Calu3 (cell line): Measurements from ENCODE around the gene TPM3. TPM values are rescaled to one million over a fixed set of nuclear protein-coding genes. Genes with fewer than 3 reads are reported as not detected.

Source experiments
- BruUV-seq: library from RNA; stranded (reverse); fragments of 400-500 nt; replicated peaks from 2 replicates; lab custom pipeline; 2021; lab: Mats Ljungman, UMichigan
- CTCF ChIA-PET: fragments of 300-600 bp; sonication (Branson Sonifier 250); formaldehyde crosslinking; loops from one replicate; lab custom pipeline; 2022; ENCODE audit warnings: antibody characterized with exemption; lab: Charles Lee
- DNase-seq: peaks from one replicate; pipeline ENCODE4 v3.0.0; 2022
- H3K27ac Mint-ChIP-seq: one replicate; pipeline ENCODE4 v1.8.0; 2022; ENCODE audit warnings: mixed read lengths; ENCODE audit not compliant: unreplicated experiment
- H3K27me3 Mint-ChIP-seq: one replicate; pipeline ENCODE4 v1.8.0; 2022; ENCODE audit warnings: mixed read lengths; ENCODE audit not compliant: unreplicated experiment
- H3K36me3 Mint-ChIP-seq: one replicate; pipeline ENCODE4 v1.8.0; 2022; ENCODE audit warnings: mild to moderate bottlenecking, moderate library complexity, mixed read lengths; ENCODE audit not compliant: insufficient read depth, unreplicated experiment
- H3K4me1 Mint-ChIP-seq: one replicate; pipeline ENCODE4 v1.8.0; 2022; ENCODE audit warnings: mild to moderate bottlenecking, low read depth, mixed read lengths; ENCODE audit not compliant: unreplicated experiment
- H3K4me3 Mint-ChIP-seq: one replicate; pipeline ENCODE4 v1.8.0; 2022; ENCODE audit warnings: mild to moderate bottlenecking, low read depth, moderate library complexity, mixed read lengths; ENCODE audit not compliant: unreplicated experiment
- H3K9me3 Mint-ChIP-seq: one replicate; pipeline ENCODE4 v1.8.0; 2022; ENCODE audit warnings: low read depth, mixed read lengths; ENCODE audit not compliant: unreplicated experiment
- CTCF ChIP-seq: fragments of 200-600 bp; IDR thresholded peaks from one replicate; pipeline ENCODE4 v1.8.0; 2022; ENCODE audit warnings: antibody characterized with exemption; ENCODE audit not compliant: unreplicated experiment
- intact Hi-C: fragments of 100-400 bp; cut with micrococcal nuclease; formaldehyde crosslinking; loops from one replicate; pipeline ENCODE4 v1.10.0; 2022; ENCODE audit not compliant: unreplicated experiment
- total RNA-seq: library from RNA; stranded (reverse); gene quantifications from 2 replicates; pipeline ENCODE4 v1.2.3, GENCODE V29; 2022

Gene TPM3
- total RNA-seq, 1 experiment from 2014 or later: 582 TPM

GRCh38 chr1:154220970-154221277 is 29.0 kb upstream of the TPM3 start:
- no TSS peak for BruUV-seq

GRCh38 chr1:154220071-154220969 is 28.4 kb upstream of the TPM3 start, which contains the start of gene UBAP2L:
UBAP2L (plus strand) TSS chr1:154220955; CDS start chr1:154225124, 4,169 bp downstream.
- CTCF ChIA-PET: interaction anchor here (0.5 to 1.0 kb wide), 5 partner anchors 16 to 1060 kb away, joined by 3 to 7 read pairs (median 4); no protein-coding TSS in a partner anchor
- H3K36me3 Mint-ChIP-seq: peaks cover 71% of the 10 kb centered on the region
- H3K4me3 Mint-ChIP-seq: peak within 1 kb of the TSS; percentile 80
- H3K27me3 Mint-ChIP-seq: no peaks in the 10 kb centered on the region
- intact Hi-C loops: no loop called here
- peak within 1 kb of the TSS; percentile 88 for H3K27ac Mint-ChIP-seq
- BruUV-seq: no TSS peak
- peak; percentile 99 for DNase-seq
- peaks cover 35% of the 10 kb centered on the region for H3K4me1 Mint-ChIP-seq
- no peaks in the 10 kb centered on the region for H3K9me3 Mint-ChIP-seq
- TF ChIP-seq CTCF: no peak

More at GRCh38 chr1:154220970-154221277, 29.0 kb upstream of the TPM3 start:
- Mint-ChIP-seq H3K4me3 (peak overlapping the region; percentile 80), H3K4me1 (peaks cover 35% of the 10 kb centered on the region), H3K27me3 (no peaks in the 10 kb centered on the region), H3K27ac (peak overlapping the region; percentile 88), H3K36me3 (peaks cover 73% of the 10 kb centered on the region), H3K9me3 (no peaks in the 10 kb centered on the region)
- intact Hi-C loops: no loop called here
- no peak for DNase-seq
- no peak for TF ChIP-seq CTCF
- CTCF ChIA-PET: interaction anchor here (0.5 to 1.0 kb wide), 3 partner anchors 16 to 388 kb away, joined by 3 to 7 read pairs (median 4); no protein-coding TSS in a partner anchor

- Mint-ChIP-seq H3K27me3 (no peaks in the 10 kb centered on the region), H3K27ac (peak overlapping the region; percentile 88), H3K9me3 (no peaks in the 10 kb centered on the region), H3K36me3 (peaks cover 77% of the 10 kb centered on the region), H3K4me1 (peaks cover 34% of the 10 kb centered on the region), H3K4me3 (peak overlapping the region; percentile 80)
- TSS peak; percentile 68 for BruUV-seq
- DNase-seq: no peak
- CTCF ChIA-PET: interaction anchor here (0.5 kb wide), 1 partner anchor 92 kb away, joined by 3 read pairs; no protein-coding TSS in a partner anchor
- intact Hi-C loops: no loop called here
- TF ChIP-seq CTCF: no peak
Measured at GRCh38 chr1:154219541-154219940, 27.6 kb upstream of the TPM3 start.

GRCh38 chr1:154218545-154218944 is 26.6 kb upstream of the TPM3 start:
- Mint-ChIP-seq H3K27ac (peak overlapping the region; percentile 88), H3K4me1 (peaks cover 24% of the 10 kb centered on the region), H3K27me3 (no peaks in the 10 kb centered on the region), H3K4me3 (peak overlapping the region; percentile 80), H3K36me3 (peaks cover 87% of the 10 kb centered on the region), H3K9me3 (no peaks in the 10 kb centered on the region)
- no peak for DNase-seq
- CTCF ChIA-PET: no interaction called here
- BruUV-seq: no TSS peak
- intact Hi-C loops: no loop called here
- TF ChIP-seq CTCF: no peak
